Osteocyte (in vitro differentiated cells): ENCODE results near the gene SFTA2. TPM values are rescaled to one million over a fixed set of nuclear protein-coding genes. Genes with fewer than 3 reads are reported as not detected.

ENCODE experiments used
- DNase-seq: peaks from one replicate; pipeline ENCODE4 v3.0.0; 2021; ENCODE audit warnings: mixed read lengths; ENCODE audit not compliant: unreplicated experiment; ENCODE audit errors: extremely low spot score
- H3K27ac Mint-ChIP-seq: one replicate; pipeline ENCODE4 v1.8.0; 2021; ENCODE audit warnings: mild to moderate bottlenecking, mixed read lengths; ENCODE audit not compliant: unreplicated experiment
- H3K27me3 Mint-ChIP-seq: one replicate; pipeline ENCODE4 v1.8.0; 2021; ENCODE audit warnings: mixed read lengths; ENCODE audit not compliant: unreplicated experiment
- H3K36me3 Mint-ChIP-seq: one replicate; pipeline ENCODE4 v1.8.0; 2021; ENCODE audit warnings: mixed read lengths; ENCODE audit not compliant: unreplicated experiment
- H3K4me1 Mint-ChIP-seq: one replicate; pipeline ENCODE4 v1.8.0; 2021; ENCODE audit warnings: mixed read lengths; ENCODE audit not compliant: unreplicated experiment
- H3K4me3 Mint-ChIP-seq: one replicate; pipeline ENCODE4 v1.8.0; 2021; ENCODE audit warnings: mild to moderate bottlenecking, moderate library complexity, mixed read lengths; ENCODE audit not compliant: unreplicated experiment
- H3K9me3 Mint-ChIP-seq: one replicate; pipeline ENCODE4 v1.8.0; 2021; ENCODE audit warnings: mixed read lengths; ENCODE audit not compliant: unreplicated experiment
- CTCF ChIP-seq: fragments of 200-600 bp; sonication (generic); IDR thresholded peaks from 2 replicates; pipeline ENCODE4 v1.5.0; 2021; ENCODE audit warnings: antibody characterized with exemption, mild to moderate bottlenecking, moderate library complexity
- long read RNA-seq: library from polyadenylated mRNA; unstranded; transcript quantifications from one replicate; pipeline ENCODE4 v2.0.0, GENCODE V29; 2021
- total RNA-seq: library from RNA; stranded (reverse); gene quantifications from 2 replicates; pipeline ENCODE4 v1.2.1, GENCODE V29; 2021

The SFTA2 gene
- not detected in 2 replicates for total RNA-seq
- long read RNA-seq, result 0 reads

- peaks cover 19% of the 10 kb centered on the region for H3K36me3 Mint-ChIP-seq
- no peaks in the 10 kb centered on the region for H3K4me1 Mint-ChIP-seq
- no peak for DNase-seq
- peaks cover 2% of the 10 kb centered on the region for H3K27me3 Mint-ChIP-seq
- no peak for TF ChIP-seq CTCF
- H3K9me3 Mint-ChIP-seq, result peaks cover 9% of the 10 kb centered on the region
- no peak within 1 kb of the TSS for H3K27ac Mint-ChIP-seq
- H3K4me3 Mint-ChIP-seq, result no peak within 1 kb of the TSS
Measured at GRCh38 chr6:30931969-30932645, at the start of gene SFTA2. SFTA2 (minus strand) TSS chr6:30932170; CDS start chr6:30932096, 74 bp downstream.

GRCh38 chr6:30979690-30980089 is 47.7 kb upstream of the SFTA2 start:
- peaks cover 5% of the 10 kb centered on the region for H3K4me1 Mint-ChIP-seq
- H3K36me3 Mint-ChIP-seq, result no peaks in the 10 kb centered on the region
- H3K27ac Mint-ChIP-seq, result no peak overlapping the region
- no peak overlapping the region for H3K4me3 Mint-ChIP-seq
- TF ChIP-seq CTCF, result no peak
- H3K9me3 Mint-ChIP-seq, result no peaks in the 10 kb centered on the region
- peaks cover 42% of the 10 kb centered on the region for H3K27me3 Mint-ChIP-seq
- no peak for DNase-seq

- no peak overlapping the region for H3K4me3 Mint-ChIP-seq
- no peak for DNase-seq
- peaks cover 5% of the 10 kb centered on the region for H3K4me1 Mint-ChIP-seq
- H3K27me3 Mint-ChIP-seq, result peaks cover 47% of the 10 kb centered on the region
- no peak for TF ChIP-seq CTCF
- no peaks in the 10 kb centered on the region for H3K36me3 Mint-ChIP-seq
- no peak overlapping the region for H3K27ac Mint-ChIP-seq
- no peaks in the 10 kb centered on the region for H3K9me3 Mint-ChIP-seq
Measured at GRCh38 chr6:30979141-30979540, 47.2 kb upstream of the SFTA2 start.

GRCh38 chr6:30974490-30975252 is 42.7 kb upstream of the SFTA2 start:
- peaks cover 63% of the 10 kb centered on the region for H3K27me3 Mint-ChIP-seq
- H3K36me3 Mint-ChIP-seq, result no peaks in the 10 kb centered on the region
- no peak for TF ChIP-seq CTCF
- no peak for DNase-seq
- H3K4me3 Mint-ChIP-seq, result no peak overlapping the region
- H3K27ac Mint-ChIP-seq, result no peak overlapping the region
- no peaks in the 10 kb centered on the region for H3K4me1 Mint-ChIP-seq
- no peaks in the 10 kb centered on the region for H3K9me3 Mint-ChIP-seq

GRCh38 chr6:30972816-30973215 is 40.8 kb upstream of the SFTA2 start:
- no peaks in the 10 kb centered on the region for H3K36me3 Mint-ChIP-seq
- no peak overlapping the region for H3K27ac Mint-ChIP-seq
- no peaks in the 10 kb centered on the region for H3K9me3 Mint-ChIP-seq
- DNase-seq, result no peak
- no peaks in the 10 kb centered on the region for H3K4me1 Mint-ChIP-seq
- no peak for TF ChIP-seq CTCF
- H3K4me3 Mint-ChIP-seq, result no peak overlapping the region
- peaks cover 56% of the 10 kb centered on the region for H3K27me3 Mint-ChIP-seq
